HG03565 (cell line): ENCODE data around the gene IP6K2.

Experiments used
- ATAC-seq: cut with Tn5 transposase; IDR thresholded peaks from one replicate; pipeline ENCODE4 v1.9.1; 2021; ENCODE audit warnings: mild to moderate bottlenecking, moderate library complexity; ENCODE audit not compliant: unreplicated experiment

The IP6K2 gene

GRCh38 chr3:48692551-48692950 lies 24.5 kb downstream of the IP6K2 start:
- no peak for ATAC-seq

DNA sequence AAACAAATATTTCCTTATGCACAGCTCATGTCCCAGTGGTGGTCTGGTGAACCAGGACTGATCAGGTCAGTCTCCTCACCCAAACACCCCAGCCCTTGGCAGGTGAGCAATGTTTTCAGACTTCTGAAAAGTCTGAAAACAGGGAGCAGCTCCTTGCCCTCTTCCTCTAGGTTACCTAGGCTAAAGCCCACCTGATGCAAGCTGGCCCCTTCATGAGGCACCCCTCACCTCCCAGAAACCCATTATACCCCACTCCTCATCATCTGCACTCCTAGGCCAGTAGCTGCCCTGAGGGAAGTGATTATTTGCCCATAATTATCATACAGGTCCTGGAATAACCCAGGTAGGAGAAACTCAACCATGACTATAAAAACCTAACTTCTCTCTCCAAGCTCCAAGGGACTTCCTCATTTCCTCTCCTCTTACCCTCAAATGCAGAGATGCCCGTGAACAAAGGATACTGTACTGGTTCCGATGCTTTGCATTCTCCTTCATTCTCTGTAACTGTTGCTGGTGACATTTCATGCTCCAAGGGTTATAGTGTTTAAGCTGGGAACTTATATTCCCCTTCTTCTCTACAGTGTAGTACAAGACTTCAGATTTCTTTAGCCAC lies 26.1 kb downstream of the IP6K2 start:
- no peak for ATAC-seq

DNA sequence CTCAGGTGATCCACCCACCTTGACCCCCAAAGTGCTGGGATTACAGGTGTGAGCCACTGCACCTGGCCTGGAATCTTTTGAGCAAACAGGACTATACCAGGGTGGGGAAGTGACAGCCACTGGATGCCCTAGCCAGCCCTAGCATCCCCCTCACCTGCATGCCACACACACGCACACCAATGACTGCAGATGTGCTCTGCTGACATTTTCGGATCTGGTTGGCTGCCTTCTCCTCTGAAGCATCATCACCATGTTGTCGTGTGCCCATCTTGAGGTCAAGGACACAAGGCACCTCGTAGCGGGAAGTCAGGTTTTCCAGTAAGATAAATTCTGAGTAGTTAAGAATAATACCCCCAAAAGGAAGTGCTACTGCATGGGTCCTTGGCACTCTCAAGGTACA lies 27.6 kb downstream of the IP6K2 start:
- no peak for ATAC-seq

DNA sequence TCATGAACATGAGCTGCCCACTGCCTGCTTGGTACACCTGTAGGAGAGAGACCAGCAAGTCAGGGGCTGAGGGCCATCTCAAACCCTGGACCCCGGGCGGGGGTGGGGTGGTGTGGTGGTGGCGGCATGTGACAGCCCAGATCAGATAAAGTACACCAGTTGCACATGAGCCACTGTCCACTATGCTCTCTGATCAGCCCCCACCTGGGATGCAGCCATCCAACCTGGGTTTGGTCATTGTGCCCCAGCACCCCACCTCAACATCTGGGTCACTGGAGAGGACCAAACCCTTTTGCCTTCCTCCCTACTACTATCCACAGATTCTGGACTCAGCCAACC lies 28.3 kb downstream of the IP6K2 start:
- ATAC-seq = no peak

- no peak for ATAC-seq
Measured at GRCh38 chr3:48688032-48688736, 28.8 kb downstream of the IP6K2 start.

DNA sequence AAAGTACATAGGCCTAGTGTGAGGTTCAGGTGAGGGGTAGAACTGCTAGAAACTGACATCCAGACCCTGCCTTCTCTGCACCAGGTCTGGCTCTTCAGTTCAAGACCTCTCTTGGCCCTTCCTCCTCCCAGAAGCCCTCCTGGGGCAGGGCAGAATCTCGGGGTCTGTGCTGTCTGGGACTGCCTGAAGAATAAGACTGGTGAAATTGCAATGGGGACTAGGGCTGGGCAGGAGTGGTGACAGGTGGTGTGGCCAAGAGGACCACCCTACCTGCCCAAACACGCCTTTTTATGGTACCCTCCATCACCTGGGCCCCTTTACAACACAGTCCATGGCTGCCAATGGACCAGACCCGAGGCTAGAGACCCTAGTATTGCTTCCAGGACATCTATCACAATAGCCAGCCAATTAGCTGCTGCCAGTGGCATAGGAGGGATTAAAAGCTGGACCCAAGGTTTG lies 29.8 kb downstream of the IP6K2 start:
- no peak for ATAC-seq

- no peak for ATAC-seq
Measured at GRCh38 chr3:48686538-48687219, 30.3 kb downstream of the IP6K2 start.

- peak; percentile 73 for ATAC-seq
Measured at GRCh38 chr3:48685603-48686511, 31.2 kb downstream of the IP6K2 start, which contains the start of gene NCKIPSD. TSS of gene NCKIPSD (minus strand) at chr3:48685915. CDS start at chr3:48685807, 108 bp downstream.

GRCh38 chr3:48685293-48685602 lies 31.8 kb downstream of the IP6K2 start:
- ATAC-seq = no peak

- ATAC-seq = no peak
Measured at GRCh38 chr3:48684480-48685143, 32.4 kb downstream of the IP6K2 start.

DNA sequence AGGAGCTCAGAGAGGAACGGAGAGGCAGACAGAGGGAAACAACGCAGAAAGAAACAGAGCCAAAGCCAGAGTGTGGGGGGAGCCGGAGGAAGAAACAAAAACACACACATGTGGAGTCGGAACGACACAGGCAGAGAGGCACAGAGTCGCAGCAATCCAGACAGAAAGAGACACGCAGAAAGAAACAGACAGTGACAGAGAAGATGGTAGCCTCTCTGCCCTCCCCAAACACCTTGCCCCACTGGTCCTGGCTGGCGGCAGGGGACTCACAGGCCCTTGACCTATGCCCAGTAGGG lies 33.0 kb downstream of the IP6K2 start:
- no peak for ATAC-seq

DNA sequence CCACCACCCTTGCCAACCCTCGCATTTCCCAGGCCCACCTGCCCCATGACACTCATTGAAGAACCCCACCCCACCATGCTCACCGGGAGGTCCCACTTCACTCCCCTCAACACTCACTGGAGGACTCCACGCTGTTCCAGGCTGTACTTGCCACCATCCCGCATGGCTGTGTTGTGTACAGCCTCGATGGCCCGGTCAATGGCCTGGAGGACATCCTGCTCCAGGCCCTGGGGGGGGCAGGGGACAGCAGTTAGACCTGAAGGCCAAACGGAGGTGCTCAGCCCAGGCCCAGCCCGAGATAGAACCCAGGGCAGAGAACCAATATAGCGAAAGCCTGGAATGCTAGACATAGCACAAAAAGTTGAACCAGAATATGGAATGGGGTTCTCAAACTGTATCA lies 34.2 kb downstream of the IP6K2 start:
- no peak for ATAC-seq

- ATAC-seq = no peak
Measured at GRCh38 chr3:48681974-48682610, 34.9 kb downstream of the IP6K2 start.

GRCh38 chr3:48681541-48681880 lies 35.5 kb downstream of the IP6K2 start:
- ATAC-seq = no peak

- ATAC-seq = no peak
Measured at GRCh38 chr3:48680811-48681540, 36.0 kb downstream of the IP6K2 start.

- ATAC-seq = no peak
Measured at GRCh38 chr3:48679411-48680391, 37.3 kb downstream of the IP6K2 start.

- no peak for ATAC-seq
Measured at GRCh38 chr3:48678566-48679380, 38.2 kb downstream of the IP6K2 start.

DNA sequence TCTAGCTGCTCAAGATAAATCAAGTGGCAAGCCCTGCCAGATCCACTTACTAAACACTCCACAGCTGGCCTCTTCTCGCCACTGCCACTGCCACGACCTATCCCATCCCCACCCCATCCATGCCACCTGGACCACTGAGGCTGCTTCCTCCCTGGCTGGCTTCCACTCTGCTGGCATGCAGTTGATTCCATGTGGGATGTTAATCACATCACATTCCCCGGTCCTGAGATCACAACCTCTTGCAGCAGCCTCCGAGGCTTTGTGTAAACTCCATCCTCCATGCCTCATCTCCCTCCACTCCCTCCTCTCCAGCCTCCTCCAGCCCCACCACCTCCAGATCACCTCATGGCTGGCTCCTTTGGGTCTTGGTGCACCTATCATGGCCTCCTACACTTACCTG lies 39.0 kb downstream of the IP6K2 start:
- ATAC-seq = no peak
